GM18909 (cell line): ENCODE results near the gene ZBTB45.
"Not testable (repeated sequence)": the region's sequence is repeated elsewhere in the genome, so short reads cannot be mapped to it uniquely, and the experiment has no call there.

Source experiments
- ATAC-seq: cut with Tn5 transposase; IDR thresholded peaks from one replicate; pipeline ENCODE4 v1.9.1; 2021; ENCODE audit warnings: mild to moderate bottlenecking; ENCODE audit not compliant: unreplicated experiment, poor library complexity

Gene ZBTB45

DNA sequence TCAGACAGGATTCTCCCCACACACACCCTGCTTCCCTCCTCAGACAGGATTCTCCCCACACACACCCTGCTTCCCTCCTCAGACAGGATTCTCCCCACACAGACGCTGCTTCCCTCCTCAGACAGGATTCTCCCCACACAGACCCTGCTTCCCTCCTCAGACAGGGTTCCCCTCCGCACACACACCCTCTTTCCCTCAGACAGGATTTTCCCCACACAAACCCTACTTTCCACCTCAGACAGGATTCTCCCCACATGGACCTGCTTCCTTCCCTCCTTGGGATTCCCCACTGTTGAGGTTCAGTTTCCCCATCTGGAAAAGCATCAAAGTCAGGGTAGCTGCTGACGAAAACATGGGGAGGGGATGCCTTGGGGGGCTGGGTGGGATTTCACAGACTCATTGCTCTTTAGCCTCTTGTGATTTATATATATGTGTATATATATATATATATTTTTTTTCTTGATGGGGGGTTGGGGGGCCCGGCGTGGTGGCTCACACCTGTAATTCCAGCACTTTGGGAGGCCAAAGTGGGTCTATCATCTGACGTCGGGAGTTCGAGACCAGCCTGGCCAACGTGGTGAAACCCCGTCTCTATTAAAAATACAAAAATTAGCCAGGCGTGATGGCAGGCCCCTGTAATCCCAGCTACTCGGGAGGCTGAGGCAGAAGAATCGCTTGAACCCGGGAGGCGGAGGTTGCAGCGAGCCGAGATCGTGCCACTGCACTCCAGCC lies 23.2 kb upstream of the ZBTB45 start:
- not testable (repeated sequence) for ATAC-seq

- ATAC-seq = not testable (repeated sequence)
These were observed 19.6 kb upstream of the ZBTB45 start for GRCh38 chr19:58539169-58539559.

DNA sequence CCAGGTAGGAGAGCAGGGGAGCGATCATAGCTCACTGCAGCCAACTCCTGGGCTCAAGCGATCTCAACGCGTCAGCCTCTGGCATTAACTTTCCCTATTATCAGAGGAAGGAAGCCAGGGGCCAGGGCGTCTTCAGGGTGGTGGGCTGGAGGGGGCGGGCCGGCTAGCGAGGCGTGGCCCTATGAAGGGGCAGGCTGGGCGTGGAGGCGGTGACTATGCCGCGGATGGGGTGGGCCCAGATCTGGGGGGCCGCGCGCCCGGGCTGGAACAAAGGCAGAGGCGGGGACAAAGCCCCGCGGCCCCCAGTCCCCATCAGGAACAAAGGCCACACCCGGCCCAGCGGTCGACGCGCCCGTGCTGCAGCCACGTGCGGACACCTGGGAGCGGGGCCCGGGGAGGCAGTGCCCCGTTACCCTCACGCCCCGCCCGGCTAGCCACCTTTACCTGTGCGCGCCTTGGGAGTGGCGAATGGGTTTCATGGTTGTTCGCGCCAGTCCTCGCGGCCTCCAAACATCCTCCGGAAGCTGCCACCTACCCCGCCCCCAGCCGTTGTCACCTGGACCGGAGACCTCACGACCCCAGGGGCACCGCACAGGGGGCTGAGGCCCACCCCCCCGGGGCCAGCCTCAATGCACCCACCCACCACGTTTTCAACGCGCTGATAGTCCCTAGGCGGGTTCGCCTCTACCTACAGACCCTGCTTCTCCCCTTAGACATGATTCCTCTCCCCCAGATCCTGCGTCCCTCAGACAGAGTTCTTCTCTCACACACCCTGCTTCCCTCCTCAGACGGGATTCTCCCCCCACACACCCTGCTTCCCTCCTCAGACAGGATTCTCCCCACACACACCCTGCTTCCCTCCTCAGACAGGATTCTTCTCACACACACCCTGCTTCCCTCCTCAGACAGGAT lies 18.9 kb upstream of the ZBTB45 start:
- no peak for ATAC-seq

GRCh38 chr19:58536852-58537798 lies 17.5 kb upstream of the ZBTB45 start:
- no peak for ATAC-seq

DNA sequence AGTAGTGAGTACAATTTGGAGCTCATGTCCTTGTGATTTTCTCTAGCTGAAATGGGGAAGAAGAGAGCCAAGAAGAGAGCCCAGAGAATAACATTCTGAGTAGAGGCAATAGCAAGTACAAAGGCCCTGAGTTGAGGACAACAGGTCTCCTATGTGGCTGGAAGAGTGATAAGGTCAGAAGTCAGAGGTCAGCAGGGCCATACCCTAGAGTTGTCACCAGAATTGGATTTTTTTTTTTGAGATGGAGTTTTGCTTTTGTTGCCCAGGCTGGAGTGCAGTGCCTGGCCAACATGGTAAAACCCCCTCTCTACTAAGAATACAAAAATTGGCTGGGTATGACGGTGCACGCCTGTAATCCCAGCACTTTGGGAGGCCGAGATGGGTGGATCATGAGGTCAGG lies 16.2 kb upstream of the ZBTB45 start:
- ATAC-seq = no peak

DNA sequence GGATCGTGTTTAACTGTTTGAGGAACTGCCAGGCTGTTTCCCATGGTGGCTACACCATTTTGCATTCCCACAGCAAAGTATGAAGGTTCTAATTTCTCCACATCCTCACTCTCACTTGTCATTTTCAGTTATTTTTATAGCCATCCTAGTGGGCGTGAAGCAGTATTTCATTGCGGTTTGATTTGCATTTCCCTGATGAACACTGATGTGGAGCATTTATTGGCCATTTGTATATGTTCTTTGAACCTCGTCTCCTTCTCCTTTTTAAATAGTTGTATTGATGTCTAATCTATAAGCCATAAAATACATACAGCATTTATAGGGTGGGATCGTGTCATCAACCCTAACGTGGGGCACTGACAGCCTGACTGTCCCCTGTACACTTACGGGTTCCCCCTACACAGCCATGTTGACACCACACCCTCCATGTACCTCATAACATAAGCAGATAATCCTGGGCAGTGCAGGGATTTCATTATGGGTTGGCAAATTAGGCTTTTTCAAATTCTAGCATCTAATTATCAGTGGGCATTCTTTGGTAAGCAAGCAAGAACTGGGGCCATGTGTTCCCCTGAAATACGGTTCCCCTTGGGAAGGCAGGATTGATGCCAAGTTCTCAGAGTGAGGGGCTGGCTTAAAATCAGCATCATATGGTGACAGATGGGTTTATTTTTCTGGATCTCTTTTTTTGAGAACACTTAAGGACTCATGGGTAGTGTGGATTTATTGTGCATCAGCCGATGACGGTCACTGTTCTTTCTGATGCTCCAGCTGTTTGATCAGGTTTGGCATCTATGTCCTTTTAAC lies 11.6 kb upstream of the ZBTB45 start:
- ATAC-seq = no peak

- ATAC-seq = no peak
These were observed 9.8 kb upstream of the ZBTB45 start for GRCh38 chr19:58529405-58529804.

DNA sequence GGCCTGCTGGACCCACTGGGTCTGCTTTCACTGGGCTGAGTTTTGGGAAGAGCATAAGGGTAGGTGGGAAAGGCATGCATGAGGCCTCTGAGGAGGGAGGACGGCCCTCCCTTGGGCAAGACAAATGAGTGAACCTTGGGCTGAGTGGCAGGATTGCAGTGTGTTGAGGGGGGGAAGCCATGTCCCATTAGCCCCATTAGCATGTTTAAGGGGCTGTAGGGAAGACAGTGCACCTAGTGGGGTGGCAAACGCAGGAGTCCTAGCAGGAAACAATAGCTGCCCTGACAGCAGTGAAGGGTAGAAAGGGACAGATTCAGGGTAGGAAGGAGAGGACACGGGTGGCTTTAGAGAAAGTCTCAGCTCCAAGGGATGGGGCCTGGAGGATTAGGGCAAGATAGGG lies 3.1 kb upstream of the ZBTB45 start:
- ATAC-seq = no peak

DNA sequence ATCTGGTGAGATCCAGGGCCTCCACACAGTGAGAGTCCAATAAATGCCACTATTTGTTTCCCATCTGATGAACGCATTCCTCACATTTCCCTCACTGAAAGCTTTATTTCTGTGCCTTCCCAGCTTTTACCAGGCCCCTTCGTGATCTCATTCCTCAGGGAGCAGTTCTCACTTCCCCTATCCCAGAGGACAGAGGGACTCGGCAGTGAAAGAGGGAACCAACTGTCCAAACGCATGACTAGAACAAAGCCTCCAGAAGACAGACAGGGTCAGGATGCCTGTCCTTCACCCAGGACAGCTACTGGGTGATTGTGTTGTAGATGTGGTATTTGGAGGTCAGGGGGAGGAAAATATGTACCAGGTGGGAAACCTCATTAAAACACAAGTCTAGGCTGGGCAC lies 2.0 kb upstream of the ZBTB45 start:
- no peak for ATAC-seq

DNA sequence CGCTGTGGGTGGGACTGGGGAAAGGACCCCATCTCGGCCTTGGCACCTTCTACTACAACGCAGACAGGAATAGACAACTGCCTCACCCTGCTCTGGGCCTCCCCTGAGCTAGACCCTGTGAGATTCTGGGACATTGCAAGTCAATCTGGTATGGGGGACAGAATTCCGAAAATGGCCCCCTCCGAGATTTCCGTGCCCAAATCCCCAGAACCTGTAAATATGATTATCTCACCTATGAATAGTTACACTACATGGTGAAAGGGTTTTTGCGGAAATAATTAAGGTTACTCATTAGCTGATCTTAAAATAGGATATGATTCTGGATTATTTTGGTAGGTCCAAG lies 618 bp upstream of the ZBTB45 start:
- ATAC-seq = no peak

GRCh38 chr19:58519087-58519354 lies 589 bp downstream of the ZBTB45 start:
- peak; percentile 2 for ATAC-seq

- ATAC-seq = no peak
These were observed 1.1 kb downstream of the ZBTB45 start for GRCh38 chr19:58518256-58519086.

GRCh38 chr19:58516964-58517833 lies 2.4 kb downstream of the ZBTB45 start:
- ATAC-seq = no peak

GRCh38 chr19:58516246-58516836 lies 3.3 kb downstream of the ZBTB45 start:
- no peak for ATAC-seq

DNA sequence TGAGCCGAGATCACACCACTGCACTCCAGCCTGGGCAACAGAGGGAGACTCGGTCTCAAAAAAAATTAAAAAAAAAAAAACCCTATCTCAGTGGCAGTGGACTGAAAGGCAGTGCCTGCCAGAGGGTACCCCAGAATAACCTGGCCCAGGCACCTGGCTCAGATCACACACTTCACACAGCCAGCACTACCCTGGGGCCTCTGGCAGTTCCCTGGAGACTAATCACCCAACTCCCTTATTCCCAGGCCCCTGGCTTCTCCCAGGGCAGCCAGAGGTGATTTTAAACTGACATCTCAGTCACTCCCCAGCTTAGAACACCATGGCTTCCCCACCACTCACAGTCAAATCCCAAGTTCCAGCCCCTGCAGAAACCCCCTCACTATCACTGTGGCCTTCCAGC lies 4.4 kb downstream of the ZBTB45 start:
- no peak for ATAC-seq

DNA sequence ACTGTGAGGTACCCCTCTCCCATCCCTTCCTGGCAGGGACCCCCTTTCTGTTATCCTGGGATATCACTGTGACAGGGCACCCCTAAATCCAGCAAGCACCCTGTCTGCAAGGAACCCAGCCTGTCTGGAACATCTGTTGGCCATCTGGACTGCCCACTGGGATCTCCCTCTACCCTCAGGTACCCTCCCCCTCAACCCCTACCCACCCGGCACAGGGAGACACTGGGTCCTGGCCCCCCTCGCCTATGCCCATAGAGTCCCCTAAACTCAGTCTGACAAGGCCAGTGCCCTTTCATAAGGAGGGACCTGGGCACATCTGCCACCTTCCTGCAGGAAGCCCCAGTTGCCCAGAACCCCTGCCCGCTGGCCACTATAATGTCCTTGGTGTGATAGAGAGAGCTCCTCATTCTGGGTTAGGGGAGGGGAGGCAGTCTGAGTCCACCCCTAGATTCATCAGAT lies 5.0 kb downstream of the ZBTB45 start:
- no peak for ATAC-seq

GRCh38 chr19:58513694-58514563 lies 5.7 kb downstream of the ZBTB45 start:
- peak; percentile 79 for ATAC-seq
